Spleen (tissue), 11 donors: ENCODE results near the gene CENPC. TPM values are rescaled to one million over a fixed set of nuclear protein-coding genes. Genes with fewer than 3 reads are reported as not detected.
"Not testable (repeated sequence)": the region's sequence is repeated elsewhere in the genome, so short reads cannot be mapped to it uniquely, and the experiment has no call there.

Experiments used
- DNase-seq: peaks from one replicate; pipeline ENCODE4 v3.0.0-alpha.2; 2020
- H3K27ac ChIP-seq, 8 donors: fragments of 200-600 bp; sonication (generic) in 7 of 8; 1 replicate in 4 of 8; 2 replicates in 4 of 8; pipeline versions ENCODE4 v1.5.0 to v1.8.0; 2016 to 2021; ENCODE audit warnings: inconsistent platforms in 4 of 8, mild to moderate bottlenecking in 4 of 8, moderate library complexity in 1 of 8
- H3K27me3 ChIP-seq, 7 donors: fragments of 200-600 bp; sonication (generic) in 6 of 7; replicated peaks in 1 of 7; 1 replicate in 4 of 7; 2 replicates in 3 of 7; pipeline versions ENCODE4 v1.5.0 to v1.8.0; 2016 to 2021; ENCODE audit warnings: inconsistent platforms in 3 of 7, mild to moderate bottlenecking in 1 of 7
- H3K36me3 ChIP-seq, 6 donors: fragments of 200-600 bp; sonication (generic) in 5 of 6; 1 replicate in 4 of 6; 2 replicates in 2 of 6; pipeline versions ENCODE4 v1.5.0 to v1.8.0; 2016 to 2021; ENCODE audit warnings: inconsistent platforms in 2 of 6
- H3K4me1 ChIP-seq, 6 donors: fragments of 200-600 bp; sonication (generic) in 5 of 6; 1 replicate in 3 of 6; 2 replicates in 3 of 6; pipeline versions ENCODE4 v1.5.0 to v1.8.0; 2016 to 2021; ENCODE audit warnings: inconsistent platforms in 3 of 6
- H3K4me3 ChIP-seq, 8 donors: fragments of 200-600 bp; sonication (generic) in 7 of 8; 1 replicate in 4 of 8; 2 replicates in 4 of 8; pipeline versions ENCODE4 v1.5.0 to v1.8.0; 2016 to 2021; ENCODE audit warnings: inconsistent platforms in 4 of 8, mild to moderate bottlenecking in 4 of 8, moderate library complexity in 2 of 8
- H3K9me3 ChIP-seq, 8 donors: fragments of 200-600 bp; sonication (generic) in 7 of 8; 1 replicate in 4 of 8; 2 replicates in 4 of 8; pipeline versions ENCODE4 v1.5.0 to v1.8.0; 2016 to 2021; ENCODE audit warnings: inconsistent platforms in 4 of 8
- POLR2A ChIP-seq, 3 donors: fragments of 450-650 bp; IDR thresholded peaks; one replicate each; pipeline ENCODE4 v1.5.1; 2017; ENCODE audit warnings: antibody characterized with exemption in 3 of 3, mild to moderate bottlenecking in 1 of 3
- POLR2AphosphoS5 ChIP-seq, 3 donors: sonication (generic); formaldehyde crosslinking; IDR thresholded peaks; one replicate each; pipeline ENCODE4 v1.5.1; 2017; ENCODE audit warnings: antibody characterized with exemption in 3 of 3
- WGBS, 5 donors: extraction: QIAGEN DNeasy Blood & Tissue Kit in 3 of 5; methylation state at CpG; one replicate each; pipeline versions ENCODE4 v1.1.5 to v1.1.7; 2013 to 2018; 5-methylcytosine and 5-hydroxymethylcytosine counted together
- intact Hi-C: fragments of 100-400 bp; cut with DNase I; formaldehyde crosslinking; loops from one replicate; pipeline ENCODE4 v1.15.0; 2023; ENCODE audit warnings: low total_unique reads
- polyA plus RNA-seq, 3 donors: library from polyadenylated mRNA; stranded (reverse); fragments of 200-250 nt; gene quantifications; one replicate each; pipeline ENCODE4 v1.2.1, GENCODE V29; 2013
- total RNA-seq, 7 donors: library from RNA; depleted of rRNA in 3 of 7; stranded (reverse); fragments of >200 nt in 3 of 7; fragmentation: NEBNext Ultra II Directional in 4 of 7; extraction: Animal tissue kit (Norgen Biotek cat#: 25700) in 4 of 7; gene quantifications; one replicate each; pipeline versions ENCODE4 v1.1.0 to v1.2.1, GENCODE V29; 2016 to 2021
- TF ChIP-seq, protein P1 (sequence below), 11 experiments: fragments of 200-600 bp in 7 of 11; fragments of 450-650 bp in 4 of 11; sonication (generic) in 4 of 11; IDR thresholded peaks in 8 of 11; conservative IDR thresholded peaks in 3 of 11; 1 replicate in 7 of 11; 2 replicates in 4 of 11; pipeline versions ENCODE4 v1.4.0 to v1.8.0; 2016 to 2021; ENCODE audit warnings: antibody characterized with exemption in 11 of 11, inconsistent platforms in 4 of 11, mild to moderate bottlenecking in 1 of 11
- donor health status: healthy with polysubstance abuse.
- donor health status: DM: no; HTN: no; CAD: no; lungs with moderate emphysema.
- donor health status: DM: no; HTN: no; CAD: no.
- donor health status: Bipolar disorder and iron deficiency.
- donor health status: healthy.
- donor health status: DM: no; HTN: no; CAD: no.
- donor health status: DM: yes; HTN: yes; CAD: no.

The CENPC gene
- total and polyA plus RNA-seq, 10 donors = 5.4 to 60.2 (median 42.5) TPM

DNA sequence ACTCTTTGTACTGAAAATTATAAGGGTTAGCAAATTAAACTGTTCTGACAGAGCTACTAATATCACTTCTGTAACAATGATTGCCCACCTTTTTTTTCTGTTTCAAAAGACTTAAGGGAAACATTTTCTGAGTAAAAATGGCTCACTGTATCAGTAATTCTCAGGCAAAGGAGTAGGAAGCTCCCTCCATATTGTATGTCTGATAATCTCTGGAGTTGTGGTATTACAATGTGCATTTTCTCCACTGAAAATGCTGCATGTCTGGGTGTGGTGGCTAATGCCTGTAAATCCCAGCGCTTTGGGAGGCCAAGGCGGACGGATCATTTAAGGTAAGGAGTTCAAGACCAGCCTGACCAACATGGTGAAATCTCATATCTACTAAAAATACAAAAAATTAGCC is 8.8 kb upstream of the CENPC start:
- H3K4me3 ChIP-seq = no peak overlapping the region
- no peaks in the 10 kb centered on the region for H3K36me3 ChIP-seq
- H3K27me3 ChIP-seq = no peaks in the 10 kb centered on the region
- no peak for DNase-seq
- H3K4me1 ChIP-seq = peaks cover 0 to 67% (median 5%) of the 10 kb centered on the region in 6 donors
- no peak overlapping the region for H3K27ac ChIP-seq
- TF ChIP-seq POLR2AphosphoS5 (IDR thresholded peaks at IDR 0.05) (no peak), POLR2A (IDR thresholded peaks at IDR 0.05) (no peak)
- TF ChIP-seq, protein P1, sequence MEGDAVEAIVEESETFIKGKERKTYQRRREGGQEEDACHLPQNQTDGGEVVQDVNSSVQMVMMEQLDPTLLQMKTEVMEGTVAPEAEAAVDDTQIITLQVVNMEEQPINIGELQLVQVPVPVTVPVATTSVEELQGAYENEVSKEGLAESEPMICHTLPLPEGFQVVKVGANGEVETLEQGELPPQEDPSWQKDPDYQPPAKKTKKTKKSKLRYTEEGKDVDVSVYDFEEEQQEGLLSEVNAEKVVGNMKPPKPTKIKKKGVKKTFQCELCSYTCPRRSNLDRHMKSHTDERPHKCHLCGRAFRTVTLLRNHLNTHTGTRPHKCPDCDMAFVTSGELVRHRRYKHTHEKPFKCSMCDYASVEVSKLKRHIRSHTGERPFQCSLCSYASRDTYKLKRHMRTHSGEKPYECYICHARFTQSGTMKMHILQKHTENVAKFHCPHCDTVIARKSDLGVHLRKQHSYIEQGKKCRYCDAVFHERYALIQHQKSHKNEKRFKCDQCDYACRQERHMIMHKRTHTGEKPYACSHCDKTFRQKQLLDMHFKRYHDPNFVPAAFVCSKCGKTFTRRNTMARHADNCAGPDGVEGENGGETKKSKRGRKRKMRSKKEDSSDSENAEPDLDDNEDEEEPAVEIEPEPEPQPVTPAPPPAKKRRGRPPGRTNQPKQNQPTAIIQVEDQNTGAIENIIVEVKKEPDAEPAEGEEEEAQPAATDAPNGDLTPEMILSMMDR (IDR thresholded peaks at IDR 0.05 in 8 of 11, conservative IDR thresholded peaks at IDR 0.05 in 3 of 11) = no peak
- intact Hi-C loops = loop anchor here (10.0 kb wide), 1 partner anchor 141 kb away; no protein-coding TSS in a partner anchor
- no peaks in the 10 kb centered on the region for H3K9me3 ChIP-seq
- WGBS, 5 donors = 83 to 96% (median 94%) methylated on average over 3 of the region's 3 CpGs

DNA sequence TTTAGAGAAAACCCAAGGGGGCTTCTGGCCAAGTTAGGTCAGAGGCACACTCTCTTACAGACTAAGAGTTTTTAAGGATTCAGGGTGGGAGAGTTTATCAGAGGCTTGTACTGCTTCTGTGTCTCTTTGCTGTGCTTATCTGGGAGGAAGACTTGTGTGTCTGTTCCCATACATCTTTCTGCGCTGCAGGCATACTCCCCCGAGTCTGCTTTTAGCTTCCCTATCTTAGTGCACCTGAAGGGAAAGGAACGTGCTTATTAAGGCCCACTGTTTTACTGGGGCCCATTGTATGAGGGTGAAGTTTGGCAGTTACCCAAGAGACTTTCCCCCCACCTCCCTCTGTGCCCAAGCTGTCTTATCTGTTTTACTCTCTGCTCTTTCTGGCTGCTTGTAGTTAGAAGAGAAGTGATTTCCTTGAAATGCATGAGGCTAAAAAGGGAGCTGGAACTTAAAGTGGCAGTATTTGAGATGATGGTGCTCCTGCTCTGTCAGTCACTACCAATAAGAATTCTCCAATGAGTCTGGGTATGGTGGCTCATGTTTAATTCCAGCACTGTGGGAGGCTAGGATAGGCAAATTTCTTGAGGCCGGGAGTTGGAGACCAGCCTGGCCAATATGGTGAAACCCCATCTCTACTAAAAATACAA is 7.0 kb upstream of the CENPC start:
- not testable (repeated sequence) for H3K4me3 ChIP-seq, H3K36me3 ChIP-seq, H3K27me3 ChIP-seq, H3K9me3 ChIP-seq, DNase-seq
- Histone ChIP-seq H3K4me1 (peaks cover 0 to 52% (median 2%) of the 10 kb centered on the region in 6 donors), H3K27ac (peak overlapping the region in 2 of 8 donors; percentile 11 to 31)
- intact Hi-C loops = loop anchor here (10.0 kb wide), 1 partner anchor 143 kb away; no protein-coding TSS in a partner anchor
- 46 to 60% (median 57%) methylated on average over 4 of the region's 4 CpGs for WGBS, 5 donors

DNA sequence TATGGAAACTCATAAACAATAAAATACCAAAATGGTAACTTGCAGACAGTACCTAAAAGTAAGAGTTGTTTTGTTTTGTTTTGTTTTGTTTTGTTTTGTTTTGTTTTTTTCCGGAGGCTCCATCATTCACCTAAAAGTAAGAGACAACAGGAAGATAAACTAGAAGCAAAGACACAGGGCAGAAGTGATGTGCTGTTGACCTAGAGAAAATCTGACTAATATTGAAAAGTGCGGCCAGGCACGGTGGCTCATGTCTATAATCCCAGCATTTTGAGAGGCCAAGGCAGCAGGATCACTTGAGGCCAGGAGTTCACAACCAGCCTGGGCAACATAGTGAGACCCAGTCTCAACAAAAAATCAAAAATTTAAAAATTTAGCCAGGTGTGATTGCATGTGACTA is 5.6 kb upstream of the CENPC start:
- H3K4me1 ChIP-seq = peaks cover 0 to 44% (median 6%) of the 10 kb centered on the region in 6 donors
- no peak for DNase-seq
- H3K4me3 ChIP-seq = peak overlapping the region in 2 of 8 donors; percentile 27 to 61
- WGBS, 5 donors = 74 to 92% (median 86%) methylated on average over 3 of the region's 3 CpGs
- intact Hi-C loops = loop anchor here (10.0 kb wide), 1 partner anchor 144 kb away; no protein-coding TSS in a partner anchor
- no peaks in the 10 kb centered on the region for H3K27me3 ChIP-seq
- peak overlapping the region in 5 of 8 donors; percentile 4 to 71 (median 68) for H3K27ac ChIP-seq
- no peaks in the 10 kb centered on the region for H3K36me3 ChIP-seq
- no peak for TF ChIP-seq POLR2AphosphoS5 (IDR thresholded peaks at IDR 0.05)
- TF ChIP-seq, protein P1 (IDR thresholded peaks at IDR 0.05 in 8 of 11, conservative IDR thresholded peaks at IDR 0.05 in 3 of 11) = no peak
- no peak for TF ChIP-seq POLR2A (IDR thresholded peaks at IDR 0.05)
- H3K9me3 ChIP-seq = no peaks in the 10 kb centered on the region

DNA sequence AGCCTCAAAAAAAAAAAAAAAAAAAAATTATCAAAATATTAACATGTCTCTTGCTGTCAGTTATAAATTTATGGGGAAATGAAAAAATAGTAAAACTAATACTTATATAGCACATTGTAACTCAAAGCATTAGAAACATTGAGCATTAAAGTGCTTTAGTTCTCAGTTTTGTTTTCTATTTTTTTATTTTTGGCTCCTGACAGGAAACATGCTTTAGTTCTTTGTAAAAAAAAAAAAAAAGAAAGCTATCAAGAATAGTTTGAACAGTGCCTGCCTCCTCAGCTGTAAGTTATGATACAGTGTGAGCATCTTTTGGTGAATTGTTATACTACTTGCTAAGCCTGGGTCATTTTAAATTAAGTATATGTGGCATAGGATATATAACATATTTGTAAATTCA is 5.1 kb upstream of the CENPC start:
- Histone ChIP-seq H3K27me3 (no peaks in the 10 kb centered on the region), H3K4me1 (peaks cover 0 to 44% (median 7%) of the 10 kb centered on the region in 6 donors), H3K36me3 (no peaks in the 10 kb centered on the region), H3K4me3 (peak overlapping the region in 4 of 8 donors; percentile 11 to 61 (median 20)), H3K27ac (peak overlapping the region in 6 of 8 donors; percentile 36 to 71 (median 62)), H3K9me3 (no peaks in the 10 kb centered on the region)
- DNase-seq = no peak
- intact Hi-C loops = loop anchor here (10.0 kb wide), 1 partner anchor 144 kb away; no protein-coding TSS in a partner anchor
- TF ChIP-seq, protein P1 (IDR thresholded peaks at IDR 0.05 in 8 of 11, conservative IDR thresholded peaks at IDR 0.05 in 3 of 11) = no peak
- no peak for TF ChIP-seq POLR2AphosphoS5 (IDR thresholded peaks at IDR 0.05)
